Hematopoietic multipotent progenitor cell treated with erythropoietin and hydrocortisone succinate and interleukin-3 and kit ligand, for 4 days (in vitro differentiated cells): Measurements from ENCODE around the gene SBF2.
"Not testable (repeated sequence)": the region's sequence is repeated elsewhere in the genome, so short reads cannot be mapped to it uniquely, and the experiment has no call there.

Experiments
- DNase-seq: peaks from one replicate; pipeline ENCODE4 v3.0.0-alpha.2; 2015

The SBF2 gene

GRCh38 chr11:9990221-9990973 is 303.6 kb downstream of the SBF2 start:
- DNase-seq = peak; percentile 36

- DNase-seq = not testable (repeated sequence)
Observed at GRCh38 chr11:9987303-9987702, 306.7 kb downstream of the SBF2 start.

DNA sequence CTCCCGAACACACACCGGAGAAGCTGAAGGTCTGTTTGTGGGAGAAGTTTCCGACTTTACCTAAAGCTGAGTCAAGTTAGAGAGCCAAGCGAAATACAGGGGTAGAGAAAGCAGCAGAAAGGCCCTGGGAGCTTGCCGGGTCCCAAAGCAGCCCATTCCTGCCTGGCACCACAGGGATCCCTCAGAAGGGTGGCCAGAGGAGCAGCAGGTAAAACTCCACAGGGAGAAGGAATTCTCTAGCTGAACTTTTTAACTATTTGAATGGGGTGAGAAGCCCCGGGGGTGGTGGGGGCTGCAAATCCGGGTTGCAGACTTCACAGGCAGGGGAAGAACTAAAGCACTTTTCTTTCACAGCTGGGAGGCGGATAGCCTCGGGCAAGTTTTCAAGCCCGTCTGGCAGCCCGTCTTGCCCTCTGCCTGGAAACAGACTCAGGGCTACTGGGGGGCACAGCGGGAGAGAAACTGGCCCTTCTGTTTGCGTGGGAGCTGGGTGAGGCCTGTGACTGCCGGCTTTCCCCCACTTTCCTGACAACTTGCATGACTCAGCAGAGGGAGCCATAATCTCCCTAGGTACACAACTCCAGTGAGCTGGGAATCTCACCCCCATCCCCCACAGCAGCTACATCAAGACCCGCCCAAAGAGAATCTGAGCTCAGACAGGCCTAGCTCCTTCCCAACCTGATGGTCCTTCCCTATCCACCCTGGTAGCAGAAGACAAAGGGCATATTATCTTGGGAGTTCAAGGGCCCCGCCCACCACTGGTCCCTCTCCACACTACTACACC is 311.0 kb downstream of the SBF2 start:
- no peak for DNase-seq

GRCh38 chr11:9982127-9982795 is 311.8 kb downstream of the SBF2 start:
- DNase-seq = no peak

- DNase-seq = no peak
Observed at GRCh38 chr11:9980931-9981330, 313.1 kb downstream of the SBF2 start.

DNA sequence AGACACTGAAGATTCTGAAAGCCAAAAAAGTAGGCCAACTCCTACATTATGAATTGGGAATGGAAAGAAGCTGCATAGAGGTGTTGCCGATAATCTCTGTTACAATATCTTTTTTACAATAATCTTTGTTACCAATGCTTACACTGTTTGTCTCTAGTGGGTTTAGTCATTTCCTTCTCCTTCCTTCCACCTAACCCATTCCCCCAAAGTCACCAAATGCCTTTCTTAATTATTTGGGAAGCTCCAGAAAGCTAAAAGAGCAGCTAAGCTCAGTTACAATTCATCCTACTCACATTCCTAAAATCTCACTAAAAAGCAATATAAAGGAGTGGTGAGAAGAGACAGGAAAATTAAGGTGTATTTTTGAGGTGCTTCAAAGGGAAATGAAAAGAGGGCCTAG is 316.5 kb downstream of the SBF2 start:
- DNase-seq = no peak

- DNase-seq = no peak
Observed at GRCh38 chr11:9974375-9974774, 319.6 kb downstream of the SBF2 start.

- no peak for DNase-seq
Observed at GRCh38 chr11:9973921-9974320, 320.1 kb downstream of the SBF2 start.

GRCh38 chr11:9972989-9973388 is 321.0 kb downstream of the SBF2 start:
- peak; percentile 78 for DNase-seq

- no peak for DNase-seq
Observed at GRCh38 chr11:9971894-9972293, 322.1 kb downstream of the SBF2 start.

DNA sequence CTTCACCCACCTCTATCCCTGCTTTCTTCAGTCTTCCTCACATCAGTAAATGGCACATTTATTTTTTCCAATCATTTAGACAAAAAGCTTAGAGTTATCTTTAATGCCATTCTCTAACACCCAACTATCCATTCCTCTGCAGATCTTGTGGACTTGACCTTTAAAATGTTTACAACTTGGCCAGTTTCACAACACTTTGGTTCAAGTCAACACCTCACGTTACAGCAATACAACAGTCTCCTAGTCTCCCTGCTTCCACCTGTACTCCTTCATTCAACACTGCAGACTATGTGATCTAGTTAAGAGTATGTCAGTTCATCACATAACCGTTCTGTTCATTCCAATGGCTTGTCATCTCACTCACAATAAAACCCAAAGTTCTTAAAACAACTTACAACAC is 325.0 kb downstream of the SBF2 start:
- no peak for DNase-seq

DNA sequence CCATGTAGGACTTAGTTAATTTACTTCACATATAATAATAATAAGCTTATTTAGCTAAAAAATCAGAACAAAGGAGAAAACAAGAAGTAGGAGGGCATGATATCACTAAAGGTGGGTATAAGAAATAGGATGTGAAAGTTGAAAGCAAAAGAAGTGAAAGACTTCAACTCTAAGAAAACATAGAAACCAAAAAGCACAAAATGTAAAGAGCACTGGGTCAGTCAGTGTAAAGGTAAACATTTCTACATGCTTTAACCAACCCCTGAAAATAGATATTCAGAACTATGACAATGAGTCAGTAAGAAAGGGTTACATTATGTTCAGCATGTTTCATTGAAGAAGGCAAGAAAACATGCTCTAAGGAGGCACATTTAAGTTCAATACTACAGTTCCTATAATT is 331.3 kb downstream of the SBF2 start:
- DNase-seq = no peak

- DNase-seq = no peak
Observed at GRCh38 chr11:9957072-9957471, 336.9 kb downstream of the SBF2 start.

- peak; percentile 35 for DNase-seq
Observed at GRCh38 chr11:9956483-9956882, 337.5 kb downstream of the SBF2 start.

GRCh38 chr11:9955391-9955790 is 338.6 kb downstream of the SBF2 start:
- no peak for DNase-seq

DNA sequence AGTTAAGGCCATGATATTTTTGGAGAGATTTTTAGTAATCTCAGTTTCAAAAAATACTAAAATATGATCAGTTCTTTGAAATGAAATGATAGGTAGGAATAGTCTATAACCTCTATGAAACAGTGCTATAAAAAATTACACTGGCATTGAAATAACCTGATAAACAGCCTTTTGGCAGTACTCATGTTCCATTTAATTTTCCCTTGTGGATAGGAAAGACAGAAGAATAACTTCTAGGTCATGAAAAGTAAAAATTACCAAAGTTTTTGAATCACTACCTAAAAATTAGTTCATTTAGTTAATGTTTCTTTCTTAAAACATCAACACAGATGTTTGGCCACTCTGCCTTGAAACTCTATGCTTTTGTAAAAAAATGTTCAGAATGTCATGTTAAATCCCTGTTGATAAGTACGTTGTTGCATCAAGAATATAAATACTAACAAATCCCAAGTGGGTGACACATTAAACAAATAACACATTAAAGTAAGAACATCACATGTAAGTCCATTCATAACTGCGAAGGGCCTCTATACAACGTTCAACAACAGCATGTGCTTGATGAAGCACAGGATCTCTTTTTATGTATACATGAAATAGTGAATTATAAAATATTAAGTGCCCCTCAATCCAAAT is 339.9 kb downstream of the SBF2 start:
- no peak for DNase-seq

DNA sequence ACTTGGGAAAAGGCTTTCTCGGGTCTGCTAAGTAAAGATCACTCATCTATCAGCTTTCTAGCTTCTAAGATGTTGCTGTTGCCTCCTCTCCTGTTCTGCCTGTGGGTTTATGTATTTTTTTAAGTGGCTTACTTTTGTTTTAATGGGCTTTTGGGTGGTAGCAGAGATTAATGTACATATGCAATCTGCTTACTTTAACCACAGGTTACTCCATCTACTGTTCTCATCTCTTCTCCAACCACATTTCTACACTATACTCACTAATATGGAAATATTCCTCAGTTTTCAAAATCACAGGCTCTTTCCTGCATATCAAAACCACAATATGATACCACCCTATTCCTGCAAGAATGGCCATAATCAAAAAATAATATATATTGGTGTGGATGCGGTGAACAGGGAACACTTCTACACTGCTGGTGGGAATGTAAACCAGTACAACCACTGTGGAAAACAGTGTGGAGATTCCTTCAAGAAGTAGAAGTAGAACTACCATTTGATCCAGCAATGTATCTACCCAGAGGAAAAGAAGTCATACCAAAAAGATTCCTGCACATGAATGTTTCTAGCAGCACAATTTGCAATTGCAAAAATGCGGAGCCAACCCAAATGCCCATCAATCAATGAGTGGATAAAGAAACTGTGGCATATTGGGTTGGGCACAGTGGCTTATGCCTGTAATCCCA is 341.4 kb downstream of the SBF2 start:
- no peak for DNase-seq

DNA sequence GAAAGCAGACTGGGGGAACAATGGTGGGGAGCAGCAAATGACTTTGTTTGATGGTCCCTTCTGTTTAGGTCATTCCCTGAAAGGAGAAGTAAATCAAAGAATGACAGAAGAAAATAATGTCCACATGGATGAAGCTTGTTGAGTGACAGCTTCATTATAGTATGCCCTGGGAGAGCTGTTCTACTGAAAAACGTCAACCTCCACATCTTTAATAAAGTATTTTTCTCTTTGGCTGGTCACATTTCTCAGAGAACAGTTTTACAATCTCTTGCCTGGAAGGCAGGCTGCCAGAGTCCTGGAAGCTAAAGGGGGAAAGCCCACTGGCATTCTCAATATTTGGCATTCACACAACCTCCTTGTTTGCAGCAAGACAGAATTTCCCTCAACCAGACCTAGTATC is 342.2 kb downstream of the SBF2 start:
- DNase-seq = no peak

DNA sequence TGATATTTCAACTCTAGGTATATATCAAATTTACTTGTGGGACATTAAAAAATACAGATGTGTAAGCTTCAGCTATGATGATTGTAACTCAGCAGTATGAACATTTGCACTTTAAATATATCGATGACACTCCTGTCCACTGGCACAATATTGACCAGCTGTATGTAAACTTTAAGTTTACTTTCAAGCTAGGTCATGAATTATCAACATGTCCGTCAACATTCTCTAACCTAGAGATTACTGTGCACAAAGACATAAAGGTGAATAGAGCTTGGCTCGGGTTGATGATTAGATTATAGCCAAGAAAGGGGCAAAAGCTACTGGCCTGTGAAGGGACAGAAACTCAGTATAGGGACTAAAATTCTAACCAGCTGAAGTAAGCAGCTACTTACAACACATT is 343.6 kb downstream of the SBF2 start:
- DNase-seq = no peak

- DNase-seq = no peak
Observed at GRCh38 chr11:9947231-9947864, 346.7 kb downstream of the SBF2 start.

GRCh38 chr11:9945680-9946079 is 348.3 kb downstream of the SBF2 start:
- DNase-seq = not testable (repeated sequence)

- DNase-seq = no peak
Observed at GRCh38 chr11:9943386-9944110, 350.5 kb downstream of the SBF2 start.
